Epithelial cell of esophagus (primary cell): Measurements from ENCODE around the gene DIAPH2.
A peak's percentile ranks its signal among the peaks of the same experiment; 100 is the strongest.

ENCODE experiments used
- DNase-seq: peaks from one replicate; pipeline ENCODE4 v3.0.0; 2010; ENCODE audit warnings: low read depth
- H3K4me3 ChIP-seq: 2 replicates; pipeline ENCODE4 v1.5.1; 2011; ENCODE audit warnings: mild to moderate bottlenecking, low read length, control low read depth
- CTCF ChIP-seq: IDR thresholded peaks from 2 replicates; pipeline ENCODE4 v1.5.1; 2011; ENCODE audit warnings: low read depth, mild to moderate bottlenecking, low read length, control low read depth, inconsistent platforms; ENCODE audit not compliant: insufficient read depth; ENCODE audit errors: missing control alignments

DIAPH2 gene

GRCh38 chrX:97358941-97359340 is 674.3 kb downstream of the DIAPH2 start:
- TF ChIP-seq CTCF, result no peak
- H3K4me3 ChIP-seq, result no peak overlapping the region
- DNase-seq, result no peak

DNA sequence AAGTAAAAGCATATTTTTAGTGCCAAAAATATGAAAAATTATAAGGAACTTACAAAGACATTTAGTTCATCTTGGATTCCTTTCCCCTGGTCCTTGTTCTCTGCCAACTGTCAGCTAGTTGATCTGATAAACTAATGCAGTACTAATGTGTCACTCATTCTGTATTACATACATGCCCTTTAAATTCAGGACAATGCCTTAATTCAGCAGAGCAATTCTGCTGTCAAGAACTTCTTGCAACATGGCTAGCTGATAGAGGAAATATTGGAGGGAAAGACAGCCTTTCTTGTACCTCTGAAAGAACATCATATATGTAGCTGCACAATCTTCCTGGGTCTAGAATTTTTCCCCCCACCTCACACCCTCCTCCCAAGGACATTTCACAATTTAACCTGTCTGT is 679.2 kb downstream of the DIAPH2 start:
- no peak overlapping the region for H3K4me3 ChIP-seq
- no peak for TF ChIP-seq CTCF
- DNase-seq, result no peak

DNA sequence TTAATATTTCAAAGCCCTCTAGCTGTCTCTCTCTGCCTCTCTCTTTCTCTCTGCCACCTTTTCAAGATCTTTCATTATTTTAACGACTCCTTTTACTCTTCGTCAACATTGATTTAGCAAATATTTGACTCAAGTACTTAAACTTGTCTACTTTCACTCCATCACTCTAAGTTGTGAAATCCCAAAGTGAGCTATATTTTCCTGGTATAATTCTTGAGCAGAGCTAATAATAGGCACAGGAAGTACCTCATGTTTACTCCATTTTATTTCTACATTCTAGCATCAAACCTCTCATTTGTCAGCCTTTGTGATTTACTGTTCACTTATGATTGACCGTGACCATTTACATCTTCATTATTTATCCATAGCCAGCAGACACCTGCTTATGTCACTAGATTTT is 681.6 kb downstream of the DIAPH2 start:
- no peak overlapping the region for H3K4me3 ChIP-seq
- TF ChIP-seq CTCF, result no peak
- no peak for DNase-seq

- TF ChIP-seq CTCF, result no peak
- no peak overlapping the region for H3K4me3 ChIP-seq
- DNase-seq, result peak; percentile 3
These were observed 682.5 kb downstream of the DIAPH2 start for GRCh38 chrX:97367125-97367524.

GRCh38 chrX:97369947-97370346 is 685.3 kb downstream of the DIAPH2 start:
- no peak for TF ChIP-seq CTCF
- no peak overlapping the region for H3K4me3 ChIP-seq
- DNase-seq, result no peak

DNA sequence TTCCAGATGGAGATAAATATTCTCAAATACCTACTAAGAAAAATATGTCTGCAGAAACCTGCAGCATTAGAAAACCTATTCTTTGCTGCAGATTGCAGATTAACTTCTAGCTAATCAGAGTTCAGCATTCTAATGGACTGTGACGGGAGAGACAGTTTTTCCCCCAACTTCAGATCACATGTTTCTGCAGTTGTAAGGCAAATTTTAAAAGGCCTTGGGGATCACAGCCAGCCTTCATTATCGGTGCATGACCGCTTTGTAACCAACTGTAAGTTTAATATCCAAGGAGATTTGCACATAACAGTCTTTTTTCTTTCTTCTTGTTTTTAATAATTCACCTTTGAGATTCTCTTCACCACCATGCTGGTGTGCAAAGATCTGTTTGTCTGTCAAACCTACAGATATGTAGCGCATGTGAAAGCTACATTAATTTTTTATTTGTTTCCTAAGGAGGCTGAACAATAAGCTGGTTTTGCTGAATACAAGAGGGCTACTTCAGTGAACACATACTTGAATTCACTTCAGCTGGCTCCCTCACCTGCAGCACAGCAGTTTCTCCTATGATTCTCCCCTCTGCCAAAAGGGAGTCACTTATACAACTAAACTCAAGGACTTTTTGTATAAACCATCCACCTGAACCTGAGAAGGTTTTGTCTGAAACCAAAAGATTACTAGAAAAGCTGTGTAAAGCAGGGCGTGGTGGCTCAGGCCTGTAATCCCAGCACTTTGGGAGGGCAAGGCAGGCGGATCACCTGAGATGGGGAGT is 687.5 kb downstream of the DIAPH2 start:
- TF ChIP-seq CTCF, result no peak
- no peak overlapping the region for H3K4me3 ChIP-seq
- no peak for DNase-seq

GRCh38 chrX:97374266-97374665 is 689.6 kb downstream of the DIAPH2 start:
- TF ChIP-seq CTCF, result no peak
- no peak for DNase-seq
- H3K4me3 ChIP-seq, result no peak overlapping the region
